Natural killer cell (primary cell): ENCODE results near the gene TBCCD1. TPM values are rescaled to one million over a fixed set of nuclear protein-coding genes. Genes with fewer than 3 reads are reported as not detected.

Experiments
- ATAC-seq, 3 donors: fragments of 150-1000 bp in 2 of 3; fragments of 200-7000 bp in 1 of 3; cut with Tn5 transposase; 1 replicate in 1 of 3; 2 replicates in 2 of 3; pipeline ENCODE4 v1.10.0; 2021; ENCODE audit warnings: mild to moderate bottlenecking in 2 of 3, moderate library complexity in 2 of 3
- DNase-seq, 2 donors: peaks; one replicate each; pipeline versions ENCODE4 v3.0.0 to v3.0.0-alpha.2; 2013 to 2021; ENCODE audit warnings: mixed read lengths in 1 of 2
- H3K27ac ChIP-seq: one replicate; pipeline ENCODE4 v1.5.1; 2013; ENCODE audit warnings: mild to moderate bottlenecking, low read length
- H3K27me3 ChIP-seq: one replicate; pipeline ENCODE4 v1.6.1; 2013; ENCODE audit warnings: low read length; ENCODE audit not compliant: control insufficient read depth, insufficient read depth
- H3K36me3 ChIP-seq: one replicate; pipeline ENCODE4 v1.6.1; 2013; ENCODE audit warnings: low read length; ENCODE audit not compliant: control insufficient read depth, insufficient read depth
- H3K4me1 ChIP-seq: one replicate; pipeline ENCODE4 v1.6.1; 2013; ENCODE audit warnings: low read length; ENCODE audit not compliant: control insufficient read depth, insufficient read depth
- H3K4me3 ChIP-seq: one replicate; pipeline ENCODE4 v1.5.1; 2013; ENCODE audit warnings: low read length
- H3K9me3 ChIP-seq: one replicate; pipeline ENCODE4 v1.6.1; 2013; ENCODE audit warnings: low read length; ENCODE audit not compliant: control insufficient read depth, insufficient read depth
- H3K27ac Mint-ChIP-seq, 2 donors: one replicate each; pipeline ENCODE4 v1.8.0; 2022; ENCODE audit warnings: mild to moderate bottlenecking in 2 of 2, mixed read lengths in 2 of 2, moderate library complexity in 1 of 2
- H3K27me3 Mint-ChIP-seq, 2 donors: one replicate each; pipeline ENCODE4 v1.8.0; 2022; ENCODE audit warnings: low read depth in 2 of 2, mixed read lengths in 2 of 2
- H3K36me3 Mint-ChIP-seq: one replicate; pipeline ENCODE4 v1.8.0; 2022; ENCODE audit warnings: mixed read lengths
- H3K4me1 Mint-ChIP-seq, 2 donors: one replicate each; pipeline ENCODE4 v1.8.0; 2022; ENCODE audit warnings: mixed read lengths in 2 of 2
- H3K4me3 Mint-ChIP-seq: one replicate; pipeline ENCODE4 v1.8.0; 2022; ENCODE audit warnings: mild to moderate bottlenecking, moderate library complexity, mixed read lengths
- H3K9me3 Mint-ChIP-seq, 2 donors: one replicate each; pipeline ENCODE4 v1.8.0; 2022; ENCODE audit warnings: mixed read lengths in 2 of 2
- CTCF ChIP-seq: fragments of 200-600 bp; IDR thresholded peaks from one replicate; pipeline ENCODE4 v1.8.0; 2022; ENCODE audit warnings: antibody characterized with exemption
- WGBS: methylation state at CpG from one replicate; pipeline ENCODE4 v1.1.7; 2013; ENCODE audit warnings: missing lambda C conversion rate; ENCODE audit not compliant: insufficient coverage; 5-methylcytosine and 5-hydroxymethylcytosine counted together
- intact Hi-C: fragments of 100-400 bp; cut with micrococcal nuclease; formaldehyde crosslinking; loops from one replicate; pipeline ENCODE4 v1.14.2; 2022
- total RNA-seq, 4 donors: library from RNA; stranded (reverse); fragments of 120-200 nt in 1 of 4; gene quantifications; one replicate each; pipeline versions ENCODE4 v1.2.3 to v1.2.4, GENCODE V29; 2013 to 2022

TBCCD1 gene
- total RNA-seq, 3 donors from 2014 or later (not counting 1 experiment from before 2014, with no cell fraction given) = 16.8 to 23.0 (median 20.3) TPM

- 98% methylated on average over 6 of the region's 6 CpGs for WGBS
- intact Hi-C loops = no loop called here
- H3K4me3 Mint-ChIP-seq = no peak overlapping the region
- ATAC-seq = no peak
- H3K9me3 Mint-ChIP-seq = no peaks in the 10 kb centered on the region
- no peak overlapping the region for H3K4me3 ChIP-seq
- no peaks in the 10 kb centered on the region for H3K9me3 ChIP-seq
- TF ChIP-seq CTCF = no peak
- no peak for DNase-seq
- H3K27ac Mint-ChIP-seq = no peak overlapping the region
- H3K27me3 ChIP-seq = no peaks in the 10 kb centered on the region
- no peak overlapping the region for H3K27ac ChIP-seq
- no peaks in the 10 kb centered on the region for H3K36me3 Mint-ChIP-seq
- H3K4me1 ChIP-seq = peaks cover 34% of the 10 kb centered on the region
- H3K4me1 Mint-ChIP-seq = peaks cover 15 to 27% of the 10 kb centered on the region in 2 donors
- peaks cover 0 to 2% of the 10 kb centered on the region in 2 donors for H3K27me3 Mint-ChIP-seq
- H3K36me3 ChIP-seq = no peaks in the 10 kb centered on the region
These were observed 44.1 kb downstream of the TBCCD1 start for GRCh38 chr3:186523022-186523421.

GRCh38 chr3:186520957-186521842 lies 45.9 kb downstream of the TBCCD1 start:
- no peaks in the 10 kb centered on the region for H3K36me3 ChIP-seq
- ATAC-seq (no peak), DNase-seq (no peak)
- H3K36me3 Mint-ChIP-seq = no peaks in the 10 kb centered on the region
- peaks cover 19 to 31% of the 10 kb centered on the region in 2 donors for H3K4me1 Mint-ChIP-seq
- H3K27ac ChIP-seq = peak overlapping the region; percentile 22
- H3K27me3 Mint-ChIP-seq = peaks cover 0 to 2% of the 10 kb centered on the region in 2 donors
- 70% methylated on average over 10 of the region's 10 CpGs for WGBS
- H3K4me3 ChIP-seq = no peak overlapping the region
- peaks cover 6% of the 10 kb centered on the region for H3K9me3 ChIP-seq
- no peak for TF ChIP-seq CTCF
- no peak overlapping the region for H3K4me3 Mint-ChIP-seq
- intact Hi-C loops = no loop called here
- H3K4me1 ChIP-seq = peaks cover 49% of the 10 kb centered on the region
- no peaks in the 10 kb centered on the region for H3K27me3 ChIP-seq
- H3K27ac Mint-ChIP-seq = peak overlapping the region in 1 of 2 donors; percentile 56
- no peaks in the 10 kb centered on the region for H3K9me3 Mint-ChIP-seq

GRCh38 chr3:186520431-186520830 lies 46.7 kb downstream of the TBCCD1 start:
- Mint-ChIP-seq H3K4me3 (no peak overlapping the region), H3K27me3 (peaks cover 0 to 2% of the 10 kb centered on the region in 2 donors), H3K27ac (peak overlapping the region in 1 of 2 donors; percentile 56), H3K4me1 (peaks cover 26 to 38% of the 10 kb centered on the region in 2 donors), H3K36me3 (no peaks in the 10 kb centered on the region), H3K9me3 (no peaks in the 10 kb centered on the region)
- intact Hi-C loops = no loop called here
- peaks cover 6% of the 10 kb centered on the region for H3K9me3 ChIP-seq
- H3K27ac ChIP-seq = no peak overlapping the region
- ATAC-seq = no peak
- no peak for DNase-seq
- peaks cover 57% of the 10 kb centered on the region for H3K4me1 ChIP-seq
- H3K36me3 ChIP-seq = no peaks in the 10 kb centered on the region
- 95% methylated on average over 2 of the region's 5 CpGs for WGBS
- no peak overlapping the region for H3K4me3 ChIP-seq
- TF ChIP-seq CTCF = no peak
- no peaks in the 10 kb centered on the region for H3K27me3 ChIP-seq
